Measurements from ENCODE around the gene ACOXL. TPM values are rescaled to one million over a fixed set of nuclear protein-coding genes. Genes with fewer than 3 reads are reported as not detected.

Gene ACOXL
- total RNA-seq, 4 donors from 2014 or later, result 1.2 to 10.6 (median 2.1) TPM

DNA sequence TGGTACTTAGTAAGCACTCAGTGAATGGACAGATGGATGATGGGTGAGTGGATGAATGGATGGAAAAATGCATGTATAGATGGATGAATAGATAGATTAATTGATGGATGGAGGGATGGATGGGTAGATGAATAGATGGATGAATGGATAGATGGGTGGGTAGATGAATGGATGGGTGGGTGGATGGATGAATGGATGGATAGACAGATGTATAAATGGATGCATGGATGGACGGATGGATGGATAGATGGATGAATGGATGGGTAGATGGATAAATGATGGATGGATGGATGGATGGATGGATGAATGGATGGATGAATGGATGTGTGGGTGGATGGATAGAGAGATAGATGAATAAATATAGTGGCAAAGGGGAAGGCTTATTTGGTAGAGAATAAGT lies 83.6 kb downstream of the ACOXL start:
- Histone ChIP-seq H3K27me3 (no peaks in the 10 kb centered on the region), H3K4me1 (peaks cover 0 to 4% of the 10 kb centered on the region in 2 donors), H3K9me3 (no peaks in the 10 kb centered on the region), H3K27ac (no peak overlapping the region), H3K36me3 (no peaks in the 10 kb centered on the region), H3K4me3 (replicated peaks in 1 of 3) (no peak overlapping the region)
- intact Hi-C loops (cut with DNase I), result no loop called here
- DNase-seq, result no peak
- WGBS, 2 donors, result 93 to 94% methylated on average over 1 of the region's 1 CpG
- TF ChIP-seq POLR2A (IDR thresholded peaks at IDR 0.05), result no peak
- TF ChIP-seq, protein P1, sequence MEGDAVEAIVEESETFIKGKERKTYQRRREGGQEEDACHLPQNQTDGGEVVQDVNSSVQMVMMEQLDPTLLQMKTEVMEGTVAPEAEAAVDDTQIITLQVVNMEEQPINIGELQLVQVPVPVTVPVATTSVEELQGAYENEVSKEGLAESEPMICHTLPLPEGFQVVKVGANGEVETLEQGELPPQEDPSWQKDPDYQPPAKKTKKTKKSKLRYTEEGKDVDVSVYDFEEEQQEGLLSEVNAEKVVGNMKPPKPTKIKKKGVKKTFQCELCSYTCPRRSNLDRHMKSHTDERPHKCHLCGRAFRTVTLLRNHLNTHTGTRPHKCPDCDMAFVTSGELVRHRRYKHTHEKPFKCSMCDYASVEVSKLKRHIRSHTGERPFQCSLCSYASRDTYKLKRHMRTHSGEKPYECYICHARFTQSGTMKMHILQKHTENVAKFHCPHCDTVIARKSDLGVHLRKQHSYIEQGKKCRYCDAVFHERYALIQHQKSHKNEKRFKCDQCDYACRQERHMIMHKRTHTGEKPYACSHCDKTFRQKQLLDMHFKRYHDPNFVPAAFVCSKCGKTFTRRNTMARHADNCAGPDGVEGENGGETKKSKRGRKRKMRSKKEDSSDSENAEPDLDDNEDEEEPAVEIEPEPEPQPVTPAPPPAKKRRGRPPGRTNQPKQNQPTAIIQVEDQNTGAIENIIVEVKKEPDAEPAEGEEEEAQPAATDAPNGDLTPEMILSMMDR (IDR thresholded peaks at IDR 0.05), result no peak

DNA sequence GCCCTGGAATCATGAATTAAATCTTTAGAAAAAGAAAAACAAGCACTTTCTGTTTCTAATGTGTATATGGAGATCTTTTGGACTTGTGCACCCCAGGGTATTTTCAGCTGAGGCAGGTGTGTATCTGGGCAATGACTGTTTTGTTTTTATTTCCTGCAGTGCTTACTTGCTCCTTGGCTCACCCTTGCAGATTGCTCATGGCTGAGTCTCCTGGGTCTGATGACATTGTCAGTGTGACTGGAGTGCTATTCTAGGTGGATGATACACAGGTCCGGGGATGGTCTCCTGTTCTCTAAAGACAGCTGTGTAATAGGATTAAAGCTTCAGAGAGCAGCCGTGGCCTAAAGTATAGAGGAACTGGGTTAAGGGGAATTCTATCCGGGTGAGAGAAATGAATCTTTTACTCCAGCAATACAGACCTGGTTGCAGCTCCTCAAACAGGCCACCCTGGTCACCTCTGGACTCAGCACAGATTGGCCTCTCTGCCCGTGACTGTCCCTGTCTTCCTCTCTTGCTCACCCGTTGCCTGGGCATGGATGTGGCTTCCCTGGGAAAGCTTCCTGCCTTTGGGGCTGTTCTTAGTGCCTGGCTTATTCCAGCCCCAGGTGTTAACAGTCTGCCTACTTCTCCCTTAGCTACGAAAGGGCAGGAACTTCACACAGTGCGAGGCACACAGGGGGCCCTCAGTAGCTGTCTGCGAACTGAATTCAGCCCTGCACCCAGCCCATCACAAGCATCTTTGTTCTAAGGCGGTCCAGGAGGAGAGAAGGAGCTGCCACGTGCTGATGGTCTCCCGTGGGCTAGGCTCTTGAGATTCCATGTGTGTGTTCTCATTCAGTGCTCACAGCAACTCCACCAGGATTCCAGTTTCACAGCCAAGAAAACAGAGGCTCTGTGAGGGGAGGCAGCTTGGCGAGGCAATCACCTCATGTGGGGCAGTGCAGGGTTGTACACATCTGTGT lies 84.3 kb downstream of the ACOXL start:
- Histone ChIP-seq H3K4me3 (replicated peaks in 1 of 3) (no peak overlapping the region), H3K4me1 (peaks cover 0 to 4% of the 10 kb centered on the region in 2 donors), H3K27me3 (no peaks in the 10 kb centered on the region), H3K9me3 (no peaks in the 10 kb centered on the region), H3K36me3 (no peaks in the 10 kb centered on the region), H3K27ac (no peak overlapping the region)
- WGBS, 2 donors, result 78 to 80% methylated on average over 12 of the region's 12 CpGs
- intact Hi-C loops (cut with DNase I), result no loop called here
- DNase-seq, result no peak
- TF ChIP-seq, protein P1 (IDR thresholded peaks at IDR 0.05), result no peak

DNA sequence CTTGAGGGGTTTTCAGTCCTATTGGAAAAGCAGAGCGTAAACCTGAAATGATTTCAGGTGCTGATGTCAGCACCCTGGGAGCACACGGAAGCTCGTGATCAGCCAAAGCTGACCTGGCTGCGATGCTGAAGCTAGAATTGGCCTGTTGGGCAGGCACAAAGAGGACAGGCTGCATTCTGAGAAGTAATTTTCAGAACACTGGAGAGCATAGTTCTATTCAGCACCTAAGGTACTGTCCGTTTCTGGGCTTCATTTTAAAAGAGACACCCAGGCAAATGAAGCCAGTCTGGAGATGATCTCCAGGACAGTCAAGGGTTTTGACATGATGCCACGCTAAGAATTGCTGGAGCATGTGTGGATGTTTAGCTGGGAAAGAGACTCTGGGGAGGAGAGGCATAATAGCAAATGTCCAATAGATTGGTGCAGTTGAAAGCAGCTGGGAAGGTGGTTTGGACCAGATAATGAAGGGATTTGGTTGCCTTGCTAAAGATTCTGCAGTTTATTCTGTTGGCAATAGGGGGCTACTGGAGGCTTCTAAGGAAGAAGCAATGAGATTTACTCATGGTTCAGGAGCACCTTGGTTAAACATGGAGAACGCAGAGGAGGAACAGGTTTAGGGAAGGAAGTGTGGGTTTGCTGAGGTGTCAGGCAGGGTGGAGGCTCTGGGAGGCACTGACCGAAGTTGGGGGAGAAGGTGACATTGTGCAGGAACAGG lies 86.6 kb downstream of the ACOXL start:
- DNase-seq, result no peak
- Histone ChIP-seq H3K4me1 (no peaks in the 10 kb centered on the region), H3K9me3 (no peaks in the 10 kb centered on the region), H3K27me3 (no peaks in the 10 kb centered on the region), H3K4me3 (replicated peaks in 1 of 3) (no peak overlapping the region), H3K27ac (no peak overlapping the region), H3K36me3 (no peaks in the 10 kb centered on the region)
- TF ChIP-seq, protein P1 (IDR thresholded peaks at IDR 0.05), result no peak
- no peak for TF ChIP-seq POLR2A (IDR thresholded peaks at IDR 0.05)
- 86 to 89% methylated on average over 4 to 7 of the region's 8 CpGs for WGBS, 2 donors
- intact Hi-C loops (cut with DNase I), result no loop called here

DNA sequence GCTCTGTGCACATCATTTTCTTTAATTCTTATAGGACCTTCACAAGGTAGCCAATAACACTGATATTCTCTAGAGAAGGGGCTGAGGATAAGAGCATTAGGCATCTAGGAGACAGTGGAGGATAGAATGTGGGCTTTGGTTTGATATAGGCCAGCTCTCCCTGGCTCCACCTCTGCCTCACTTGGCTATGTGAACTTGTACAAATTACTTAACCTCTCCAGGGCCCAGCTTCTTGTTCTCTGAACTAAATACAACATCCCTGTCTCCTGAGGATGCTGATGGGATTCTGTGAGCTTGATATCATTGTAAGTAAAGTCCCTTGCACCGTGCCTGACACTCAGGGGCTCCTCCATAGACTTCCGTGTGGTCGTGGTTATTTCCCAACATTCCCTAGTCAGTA lies 87.3 kb downstream of the ACOXL start:
- WGBS, 2 donors, result 85 to 95% methylated on average over 3 of the region's 3 CpGs
- no peaks in the 10 kb centered on the region for H3K4me1 ChIP-seq
- H3K36me3 ChIP-seq, result no peaks in the 10 kb centered on the region
- H3K4me3 ChIP-seq (replicated peaks in 1 of 3), result no peak overlapping the region
- no peak overlapping the region for H3K27ac ChIP-seq
- H3K27me3 ChIP-seq, result no peaks in the 10 kb centered on the region
- TF ChIP-seq POLR2A (IDR thresholded peaks at IDR 0.05), result no peak
- TF ChIP-seq, protein P1 (IDR thresholded peaks at IDR 0.05), result no peak
- H3K9me3 ChIP-seq, result no peaks in the 10 kb centered on the region
- intact Hi-C loops (cut with DNase I), result loop anchor here (10.0 kb wide), 1 partner anchor 275 kb away; no protein-coding TSS in a partner anchor
- DNase-seq, result no peak
